GM19023 (cell line): ENCODE data around the gene KATNA1.

Experiments
- ATAC-seq: cut with Tn5 transposase; IDR thresholded peaks from one replicate; pipeline ENCODE4 v1.9.1; 2021; ENCODE audit warnings: mild to moderate bottlenecking, moderate library complexity; ENCODE audit not compliant: unreplicated experiment

Gene KATNA1

GRCh38 chr6:149545258-149545753 is 103.2 kb downstream of the KATNA1 start:
- ATAC-seq: peak; percentile 11
